H1 (cell line): Measurements from ENCODE around the gene CENPA. TPM values are rescaled to one million over a fixed set of nuclear protein-coding genes. Genes with fewer than 3 reads are reported as not detected.

Experiments used
- CTCF ChIA-PET: fragments of 300-600 bp; sonication (Branson Sonifier 250); formaldehyde crosslinking; loops from one replicate; lab custom pipeline; 2021; ENCODE audit not compliant: partially characterized antibody; lab: Charles Lee
- POLR2A ChIA-PET: fragments of 300-600 bp; sonication (Branson Sonifier 250); formaldehyde crosslinking; loops from one replicate; lab custom pipeline; 2021; ENCODE audit warnings: inconsistent platforms; ENCODE audit not compliant: partially characterized antibody; lab: Charles Lee
- DNase-seq, 2 experiments: peaks; one replicate each; pipeline versions ENCODE4 v3.0.0 to v3.0.0-alpha.2; 2010 to 2022; ENCODE audit warnings: low spot score in 2 of 2, low read depth in 1 of 2, mixed read lengths in 1 of 2
- FAIRE-seq: peaks from 2 replicates; lab custom pipeline; 2011; peaks lifted over from hg19 to GRCh38; lab: Jason Lieb, UNC
- H2AFZ ChIP-seq: 2 replicates; pipeline ENCODE4 v1.8.1; 2012; ENCODE audit warnings: low read length, inconsistent platforms
- H2AK5ac ChIP-seq: 2 replicates; pipeline ENCODE4 v1.6.1; 2013; ENCODE audit warnings: low read depth, low read length
- H2BK120ac ChIP-seq: replicated peaks from 2 replicates; pipeline ENCODE3; 2013; ENCODE audit warnings: low read depth, low read length, inconsistent platforms
- H2BK12ac ChIP-seq: 2 replicates; pipeline ENCODE4 v1.6.1; 2013; ENCODE audit warnings: low read depth, low read length
- H2BK15ac ChIP-seq: 2 replicates; pipeline ENCODE4 v1.6.1; 2013; ENCODE audit warnings: low read length
- H2BK20ac ChIP-seq: 2 replicates; pipeline ENCODE4 v1.6.1; 2013; ENCODE audit warnings: low read length
- H2BK5ac ChIP-seq: 2 replicates; pipeline ENCODE4 v1.6.1; 2013; ENCODE audit warnings: low read depth, low read length
- H3K14ac ChIP-seq: 2 replicates; pipeline ENCODE4 v1.6.1; 2013; ENCODE audit warnings: inconsistent platforms; ENCODE audit not compliant: insufficient read length
- H3K18ac ChIP-seq: 2 replicates; pipeline ENCODE4 v1.6.1; 2013; ENCODE audit warnings: low read length; ENCODE audit errors: extremely low read depth
- H3K23ac ChIP-seq: 2 replicates; pipeline ENCODE4 v1.6.1; 2013; ENCODE audit warnings: inconsistent platforms; ENCODE audit not compliant: insufficient read length
- H3K23me2 ChIP-seq: 2 replicates; pipeline ENCODE4 v1.6.1; 2013; ENCODE audit warnings: low read depth, low read length
- H3K27ac ChIP-seq: 2 replicates; pipeline ENCODE4 v1.6.1; 2011; ENCODE audit warnings: low read depth, low read length, inconsistent platforms
- H3K27me3 ChIP-seq, 4 experiments: replicated peaks in 1 of 4; 1 replicate in 1 of 4; 2 replicates in 3 of 4; pipeline versions ENCODE4 v1.6.1 to v1.8.1; 2011 to 2013; ENCODE audit warnings: low read length in 3 of 4, mild to moderate bottlenecking in 3 of 4, inconsistent platforms in 2 of 4, mixed read lengths in 2 of 4, moderate library complexity in 1 of 4; ENCODE audit not compliant: control insufficient read depth in 3 of 4, insufficient read depth in 3 of 4; ENCODE audit errors: extremely low read depth in 1 of 4
- H3K36me3 ChIP-seq, 4 experiments: 2 replicates each; pipeline versions ENCODE4 v1.6.1 to v1.8.1; 2011 to 2013; ENCODE audit warnings: mild to moderate bottlenecking in 4 of 4, low read length in 3 of 4, moderate library complexity in 2 of 4, control low read depth in 1 of 4, inconsistent platforms in 1 of 4; ENCODE audit not compliant: insufficient read depth in 4 of 4, control insufficient read depth in 2 of 4
- H3K4ac ChIP-seq: replicated peaks from 2 replicates; pipeline ENCODE3; 2013; ENCODE audit warnings: low read length, low read depth, mixed read lengths, inconsistent platforms; ENCODE audit not compliant: insufficient read length
- H3K4me1 ChIP-seq, 4 experiments: replicated peaks in 1 of 4; 1 replicate in 1 of 4; 2 replicates in 3 of 4; pipeline versions ENCODE4 v1.6.1 to v1.8.1; 2011 to 2013; ENCODE audit warnings: low read length in 3 of 4, inconsistent platforms in 2 of 4, mixed read lengths in 1 of 4; ENCODE audit not compliant: insufficient read depth in 4 of 4, control insufficient read depth in 3 of 4
- H3K4me2 ChIP-seq, 2 experiments: 2 replicates each; pipeline versions ENCODE4 v1.6.1 to v1.8.1; 2011 to 2013; ENCODE audit warnings: low read depth in 2 of 2, low read length in 2 of 2, control low read depth in 1 of 2, inconsistent platforms in 1 of 2, mild to moderate bottlenecking in 1 of 2; ENCODE audit not compliant: insufficient read depth in 1 of 2
- H3K4me3 ChIP-seq, 4 experiments: fragments of 200-600, 300-600 bp in 1 of 4; sonication (generic), shearing (Covaris generic), sonication (Bioruptor Twin) in 1 of 4; 2 replicates each; pipeline versions ENCODE4 v1.5.1 to v1.8.1; 2011 to 2016; ENCODE audit warnings: low read length in 4 of 4, low read depth in 3 of 4, control low read depth in 2 of 4, inconsistent platforms in 2 of 4, mild to moderate bottlenecking in 2 of 4, mixed read lengths in 1 of 4, moderate library complexity in 1 of 4; ENCODE audit not compliant: insufficient read depth in 2 of 4; ENCODE audit errors: extremely low read depth in 1 of 4
- H3K56ac ChIP-seq: replicated peaks from 2 replicates; pipeline ENCODE3; 2013; ENCODE audit warnings: low read depth, mild to moderate bottlenecking, mixed read lengths, low read length, inconsistent platforms; ENCODE audit not compliant: insufficient read length
- H3K79me1 ChIP-seq: 2 replicates; pipeline ENCODE4 v1.6.1; 2013; ENCODE audit warnings: low read depth, low read length, control low read depth
- H3K79me2 ChIP-seq, 2 experiments: 2 replicates each; pipeline versions ENCODE4 v1.6.1 to v1.8.1; 2012 to 2013; ENCODE audit warnings: low read length in 2 of 2, mild to moderate bottlenecking in 2 of 2, inconsistent platforms in 1 of 2; ENCODE audit not compliant: insufficient read depth in 2 of 2, control insufficient read depth in 1 of 2
- H3K9ac ChIP-seq, 4 experiments: replicated peaks in 1 of 4; 1 replicate in 1 of 4; 2 replicates in 3 of 4; pipeline versions ENCODE4 v1.6.1 to v1.8.1; 2011 to 2013; ENCODE audit warnings: low read depth in 3 of 4, low read length in 3 of 4, control low read depth in 2 of 4, mild to moderate bottlenecking in 2 of 4, moderate library complexity in 2 of 4, inconsistent platforms in 1 of 4; ENCODE audit errors: extremely low read depth in 1 of 4
- H3K9me3 ChIP-seq, 2 experiments: 2 replicates each; pipeline versions ENCODE4 v1.6.1 to v1.8.1; 2012 to 2013; ENCODE audit warnings: mild to moderate bottlenecking in 2 of 2, moderate library complexity in 2 of 2, control low read depth in 1 of 2, inconsistent platforms in 1 of 2, low read depth in 1 of 2, low read length in 1 of 2, mixed read lengths in 1 of 2; ENCODE audit not compliant: insufficient read depth in 2 of 2
- H4K20me1 ChIP-seq, 2 experiments: replicated peaks in 1 of 2; 2 replicates each; pipeline versions ENCODE3 to v1.8.1; 2011 to 2013; ENCODE audit warnings: inconsistent platforms in 2 of 2, low read length in 2 of 2, mild to moderate bottlenecking in 1 of 2; ENCODE audit not compliant: insufficient read depth in 2 of 2, control insufficient read depth in 1 of 2
- H4K5ac ChIP-seq: 2 replicates; pipeline ENCODE4 v1.6.1; 2013; ENCODE audit warnings: low read length, low read depth, mixed read lengths, inconsistent platforms; ENCODE audit not compliant: insufficient read length
- H4K8ac ChIP-seq: 2 replicates; pipeline ENCODE4 v1.8.0; 2013; ENCODE audit warnings: mild to moderate bottlenecking, moderate library complexity, low read length, inconsistent platforms; ENCODE audit not compliant: insufficient read depth; ENCODE audit errors: extremely low read depth
- H4K91ac ChIP-seq: replicated peaks from 2 replicates; pipeline ENCODE3; 2013; ENCODE audit warnings: low read length, mixed read lengths, inconsistent platforms; ENCODE audit not compliant: insufficient read length
- BRCA1 ChIP-seq: IDR thresholded peaks from 2 replicates; pipeline ENCODE4 v1.6.1; 2012; ENCODE audit warnings: low read depth, low read length, improper control_type of control experiment
- CEBPB ChIP-seq: IDR thresholded peaks from 2 replicates; pipeline ENCODE4 v1.6.1; 2012; ENCODE audit warnings: low read depth, low read length
- CHD1 ChIP-seq: IDR thresholded peaks from 2 replicates; pipeline ENCODE4 v1.6.1; 2012; ENCODE audit warnings: low read depth, low read length, improper control_type of control experiment
- CREB1 ChIP-seq: IDR thresholded peaks from 2 replicates; pipeline ENCODE4 v1.6.1; 2012; ENCODE audit warnings: inconsistent platforms
- E2F6 ChIP-seq: IDR thresholded peaks from 2 replicates; pipeline ENCODE4 v1.6.1; 2012; ENCODE audit warnings: inconsistent platforms
- EZH2 ChIP-seq: fragments of 200-600 bp; sonication (generic); IDR thresholded peaks from 2 replicates; pipeline ENCODE4 v1.7.1; 2012; ENCODE audit warnings: low read depth, mild to moderate bottlenecking, moderate library complexity, low read length, inconsistent platforms; ENCODE audit not compliant: severe bottlenecking
- HDAC2 ChIP-seq, 2 experiments: fragments of 300-600 bp in 1 of 2; sonication (generic) in 1 of 2; IDR thresholded peaks; 2 replicates each; pipeline ENCODE4 v1.6.1; 2011 to 2012; ENCODE audit warnings: low read depth in 2 of 2, low read length in 2 of 2, mild to moderate bottlenecking in 2 of 2, moderate library complexity in 2 of 2, borderline replicate concordance in 1 of 2, inconsistent platforms in 1 of 2
- KDM1A ChIP-seq: fragments of 200-600, 300-600 bp; sonication (generic); IDR thresholded peaks from 2 replicates; pipeline ENCODE4 v1.7.1; 2016; ENCODE audit warnings: mild to moderate bottlenecking, low read length, borderline replicate concordance
- PHF8 ChIP-seq: fragments of 200-600 bp; sonication (generic); conservative IDR thresholded peaks from 2 replicates; pipeline ENCODE4 v1.7.1; 2012; ENCODE audit warnings: low read depth, mild to moderate bottlenecking, inconsistent platforms, low read length, moderate library complexity
- POLR2AphosphoS5 ChIP-seq: IDR thresholded peaks from 2 replicates; pipeline ENCODE4 v1.6.1; 2011; ENCODE audit warnings: low read depth, low read length
- SUZ12 ChIP-seq: fragments of 200-600 bp; sonication (generic); IDR thresholded peaks from 2 replicates; pipeline ENCODE4 v1.6.1; 2012; ENCODE audit warnings: mild to moderate bottlenecking, inconsistent platforms, low read length, moderate library complexity, mixed read lengths
- TBP ChIP-seq: IDR thresholded peaks from 2 replicates; pipeline ENCODE4 v1.6.1; 2011; ENCODE audit warnings: low read depth, low read length, improper control_type of control experiment
- WGBS, 2 experiments: shearing (Covaris generic) in 1 of 2; methylation state at CpG; one replicate each; pipeline versions ENCODE4 v1.1.6 to v1.1.7; 2013 to 2015; ENCODE audit warnings: low lambda C conversion rate in 2 of 2, mixed read lengths in 2 of 2, inconsistent platforms in 1 of 2, low coverage in 1 of 2, missing lambda C conversion rate in 1 of 2; ENCODE audit not compliant: insufficient replicate concordance in 2 of 2, insufficient coverage in 1 of 2, insufficient read length in 1 of 2; ENCODE audit errors: extremely low coverage in 1 of 2, missing lambda C conversion rate in 1 of 2; 5-methylcytosine and 5-hydroxymethylcytosine counted together
- polyA plus RNA-seq, 7 experiments: library from polyadenylated mRNA; depleted of rRNA in 3 of 7; stranded (reverse) in 5 of 7; unstranded in 2 of 7; fragments of >200 nt in 5 of 7; fragments of 200-250 nt in 2 of 7; gene quantifications; 1 replicate in 5 of 7; 2 replicates in 1 of 7; 4 replicates in 1 of 7; pipeline versions ENCODE4 v1.2.1 to v1.2.3, GENCODE V29; 2011 to 2013; ENCODE audit warnings: missing spikeins in 2 of 7, mixed read lengths in 2 of 7
- total RNA-seq: library from RNA; stranded (reverse); fragmentation: NEBNext Ultra II Directional; extraction: Animal tissue kit (Norgen Biotek cat#: 25700); gene quantifications from 2 replicates; pipeline ENCODE4 v1.2.1, GENCODE V29; 2021

CENPA gene
- total and polyA plus RNA-seq, 2 of the 8 experiments (the other 6 are each of a cell fraction or from before 2014, with no cell fraction given): 19.4 to 30.9 TPM

- Histone ChIP-seq H2BK12ac (no peak overlapping the region), H4K5ac (no peak overlapping the region), H3K4me3 (no peak overlapping the region), H3K18ac (no peak overlapping the region), H3K4me1 (no peaks in the 10 kb centered on the region), H2BK15ac (no peak overlapping the region), H3K9me3 (no peaks in the 10 kb centered on the region), H3K56ac (no peak overlapping the region), H4K8ac (no peak overlapping the region), H3K23me2 (no peaks in the 10 kb centered on the region), H3K23ac (no peak overlapping the region), H2AFZ (no peak overlapping the region), H2BK20ac (no peak overlapping the region), H2AK5ac (no peak overlapping the region), H3K36me3 (no peaks in the 10 kb centered on the region), H3K4me2 (no peak overlapping the region), H3K79me1 (no peaks in the 10 kb centered on the region), H3K4ac (no peak overlapping the region), H3K14ac (no peak overlapping the region), H3K27me3 (no peaks in the 10 kb centered on the region), H3K79me2 (no peaks in the 10 kb centered on the region), H3K9ac (no peak overlapping the region), H2BK120ac (no peak overlapping the region), H2BK5ac (no peak overlapping the region), H4K20me1 (no peaks in the 10 kb centered on the region), H4K91ac (no peak overlapping the region), H3K27ac (no peak overlapping the region)
- ChIA-PET CTCF (interaction anchor here (0.9 to 1.6 kb wide), 3 partner anchors 32 to 41 kb away, joined by 3 to 4 read pairs (median 3); no protein-coding TSS in a partner anchor), POLR2A (no interaction called here)
- DNase-seq: no peak
- 79% methylated on average over 5 of the region's 5 CpGs; no CpG with 5 or more reads in 1 of the 2 experiments for WGBS, 2 experiments
- no peak for FAIRE-seq
- no peak for TF ChIP-seq EZH2
- TF ChIP-seq CREB1: no peak
- TF ChIP-seq CHD1: no peak
- TF ChIP-seq TBP: no peak
- no peak for TF ChIP-seq SUZ12
- TF ChIP-seq KDM1A: no peak
- no peak for TF ChIP-seq POLR2AphosphoS5
- TF ChIP-seq BRCA1: no peak
- no peak for TF ChIP-seq CEBPB
- no peak for TF ChIP-seq HDAC2 (IDR thresholded peaks at IDR 0.05; ENCODE audit: borderline replicate concordance in 1 of 2, low read depth in 2 of 2, low read length in 2 of 2)
- TF ChIP-seq E2F6: no peak
- TF ChIP-seq PHF8: no peak
Observed at GRCh38 chr2:26805241-26805676, 19.4 kb downstream of the CENPA start.
